ENCODE data around the gene PLB1. TPM values are rescaled to one million over a fixed set of nuclear protein-coding genes. Genes with fewer than 3 reads are reported as not detected.

Gene PLB1
- polyA plus RNA-seq, 3 donors = 20.2 to 35.8 (median 23.9) TPM

- peaks cover 22% of the 10 kb centered on the region for H3K4me1 Mint-ChIP-seq
- TF ChIP-seq CTCF (IDR thresholded peaks at IDR 0.05) = no peak
- H3K9me3 Mint-ChIP-seq = no peaks in the 10 kb centered on the region
- peaks cover 0 to 3% (median 1%) of the 10 kb centered on the region in 3 donors for H3K27me3 Mint-ChIP-seq (ENCODE audit: low read depth in 3 of 3)
- WGBS (ENCODE audit: insufficient coverage) = 93% methylated on average over 4 of the region's 7 CpGs
- Histone ChIP-seq H3K4me3 (replicated peaks in 1 of 3; ENCODE audit: low read depth in 2 of 3, low read length in 3 of 3) (no peak overlapping the region), H3K9ac (ENCODE audit: insufficient read depth, low read length, poor library complexity, severe bottlenecking) (no peak overlapping the region), H4K20me1 (ENCODE audit: insufficient read depth, low read length) (no peaks in the 10 kb centered on the region), H3K27ac (ENCODE audit: low read depth in 1 of 2, low read length in 2 of 2) (no peak overlapping the region), H3K4me1 (ENCODE audit: control insufficient read depth in 1 of 2, insufficient read depth in 2 of 2, low read length in 2 of 2) (peaks cover 5 to 12% of the 10 kb centered on the region in 2 donors), H3K36me3 (replicated peaks in 1 of 2; ENCODE audit: control insufficient read depth in 1 of 2, insufficient read depth in 2 of 2, low read length in 2 of 2) (peaks cover 0 to 3% of the 10 kb centered on the region in 2 donors), H3K4me2 (replicated peaks; ENCODE audit: extremely low read depth, low read length, poor library complexity, severe bottlenecking) (no peak overlapping the region), H3K27me3 (ENCODE audit: control insufficient read depth in 2 of 2, insufficient read depth in 2 of 2, low read length in 2 of 2) (no peaks in the 10 kb centered on the region), H2AFZ (ENCODE audit: insufficient read depth, low read depth, low read length, poor library complexity, severe bottlenecking) (no peak overlapping the region), H3K9me3 (replicated peaks in 1 of 2; ENCODE audit: control insufficient read depth in 1 of 2, insufficient read depth in 1 of 2, low read length in 2 of 2) (no peaks in the 10 kb centered on the region), H3K79me2 (ENCODE audit: insufficient read depth, low read length) (no peaks in the 10 kb centered on the region)
- H3K36me3 Mint-ChIP-seq = peaks cover 9 to 23% of the 10 kb centered on the region in 2 donors
- H3K27ac Mint-ChIP-seq = peak overlapping the region in 2 of 7 donors; percentile 38 to 70
- intact Hi-C loops (cut with micrococcal nuclease) = no loop called here
- no peak for DNase-seq
- no peak overlapping the region for H3K4me3 Mint-ChIP-seq
Measured at GRCh38 chr2:28644760-28645159, 148.9 kb downstream of the PLB1 start.

GRCh38 chr2:28645553-28645952, 149.7 kb downstream of the PLB1 start:
- H3K27ac Mint-ChIP-seq = no peak overlapping the region
- intact Hi-C loops (cut with micrococcal nuclease) = no loop called here
- no peak overlapping the region for H3K4me3 Mint-ChIP-seq
- H3K27me3 Mint-ChIP-seq (ENCODE audit: low read depth in 3 of 3) = peaks cover 0 to 3% (median 1%) of the 10 kb centered on the region in 3 donors
- Histone ChIP-seq H3K9me3 (replicated peaks in 1 of 2; ENCODE audit: control insufficient read depth in 1 of 2, insufficient read depth in 1 of 2, low read length in 2 of 2) (no peaks in the 10 kb centered on the region), H3K9ac (ENCODE audit: insufficient read depth, low read length, poor library complexity, severe bottlenecking) (no peak overlapping the region), H4K20me1 (ENCODE audit: insufficient read depth, low read length) (no peaks in the 10 kb centered on the region), H2AFZ (ENCODE audit: insufficient read depth, low read depth, low read length, poor library complexity, severe bottlenecking) (no peak overlapping the region), H3K27ac (ENCODE audit: low read depth in 1 of 2, low read length in 2 of 2) (no peak overlapping the region), H3K4me3 (replicated peaks in 1 of 3; ENCODE audit: low read depth in 2 of 3, low read length in 3 of 3) (no peak overlapping the region), H3K27me3 (ENCODE audit: control insufficient read depth in 2 of 2, insufficient read depth in 2 of 2, low read length in 2 of 2) (no peaks in the 10 kb centered on the region), H3K4me1 (ENCODE audit: control insufficient read depth in 1 of 2, insufficient read depth in 2 of 2, low read length in 2 of 2) (peaks cover 5 to 12% of the 10 kb centered on the region in 2 donors), H3K4me2 (replicated peaks; ENCODE audit: extremely low read depth, low read length, poor library complexity, severe bottlenecking) (no peak overlapping the region), H3K79me2 (ENCODE audit: insufficient read depth, low read length) (no peaks in the 10 kb centered on the region), H3K36me3 (replicated peaks in 1 of 2; ENCODE audit: control insufficient read depth in 1 of 2, insufficient read depth in 2 of 2, low read length in 2 of 2) (no peaks in the 10 kb centered on the region)
- no peak for DNase-seq
- H3K36me3 Mint-ChIP-seq = peaks cover 9 to 16% of the 10 kb centered on the region in 2 donors
- TF ChIP-seq CTCF (IDR thresholded peaks at IDR 0.05) = no peak
- H3K4me1 Mint-ChIP-seq = peaks cover 22% of the 10 kb centered on the region
- WGBS (ENCODE audit: insufficient coverage) = 74% methylated on average over 2 of the region's 2 CpGs
- no peaks in the 10 kb centered on the region for H3K9me3 Mint-ChIP-seq
